ENCODE data around the gene TM9SF4.

TM9SF4 gene

DNA sequence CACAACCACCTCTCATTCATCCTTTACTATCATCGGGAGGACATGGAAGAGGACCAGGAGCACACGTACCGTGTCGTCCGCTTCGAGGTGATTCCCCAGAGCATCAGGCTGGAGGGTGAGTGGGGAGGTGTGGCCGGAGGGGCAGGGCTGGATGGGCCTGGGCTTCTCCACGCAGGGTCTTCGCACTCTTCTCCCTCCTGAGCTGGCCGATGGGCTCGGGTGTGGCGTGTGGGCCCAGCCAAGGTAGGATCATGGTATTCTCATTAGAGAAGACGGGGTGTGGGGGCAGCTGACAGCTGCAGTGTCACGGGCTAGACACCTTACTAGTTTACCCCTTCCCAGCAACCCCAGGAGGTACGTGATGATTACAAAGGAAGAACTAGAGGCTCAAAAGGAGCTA, 33.5 kb downstream of the TM9SF4 start:
- no peak for TF ChIP-seq BACH2 (CRISPR knock-in tag; IDR thresholded peaks at IDR 0.05; ENCODE audit: borderline replicate concordance)
- no peak for TF ChIP-seq GLIS3 (CRISPR knock-in tag; IDR thresholded peaks at IDR 0.05)
- no peak for TF ChIP-seq CREB5 (CRISPR knock-in tag; IDR thresholded peaks at IDR 0.05; ENCODE audit: low read depth)
- TF ChIP-seq TOX (CRISPR knock-in tag; IDR thresholded peaks at IDR 0.05; ENCODE audit: borderline replicate concordance): no peak
- no peak for TF ChIP-seq CSRNP3 (CRISPR knock-in tag; IDR thresholded peaks at IDR 0.05)
- TF ChIP-seq TCF4 (CRISPR knock-in tag; IDR thresholded peaks at IDR 0.05; ENCODE audit: borderline replicate concordance): no peak
- TF ChIP-seq ISL1 (CRISPR knock-in tag; IDR thresholded peaks at IDR 0.05): no peak
- TF ChIP-seq ZC3H10 (CRISPR knock-in tag; IDR thresholded peaks at IDR 0.05): no peak
- no peak for TF ChIP-seq RARB (CRISPR knock-in tag; IDR thresholded peaks at IDR 0.05)
- no peak for TF ChIP-seq ZNF8 (CRISPR knock-in tag; IDR thresholded peaks at IDR 0.05)
- TF ChIP-seq ZFP30 (CRISPR knock-in tag; IDR thresholded peaks at IDR 0.05): no peak
- no peak for ATAC-seq

DNA sequence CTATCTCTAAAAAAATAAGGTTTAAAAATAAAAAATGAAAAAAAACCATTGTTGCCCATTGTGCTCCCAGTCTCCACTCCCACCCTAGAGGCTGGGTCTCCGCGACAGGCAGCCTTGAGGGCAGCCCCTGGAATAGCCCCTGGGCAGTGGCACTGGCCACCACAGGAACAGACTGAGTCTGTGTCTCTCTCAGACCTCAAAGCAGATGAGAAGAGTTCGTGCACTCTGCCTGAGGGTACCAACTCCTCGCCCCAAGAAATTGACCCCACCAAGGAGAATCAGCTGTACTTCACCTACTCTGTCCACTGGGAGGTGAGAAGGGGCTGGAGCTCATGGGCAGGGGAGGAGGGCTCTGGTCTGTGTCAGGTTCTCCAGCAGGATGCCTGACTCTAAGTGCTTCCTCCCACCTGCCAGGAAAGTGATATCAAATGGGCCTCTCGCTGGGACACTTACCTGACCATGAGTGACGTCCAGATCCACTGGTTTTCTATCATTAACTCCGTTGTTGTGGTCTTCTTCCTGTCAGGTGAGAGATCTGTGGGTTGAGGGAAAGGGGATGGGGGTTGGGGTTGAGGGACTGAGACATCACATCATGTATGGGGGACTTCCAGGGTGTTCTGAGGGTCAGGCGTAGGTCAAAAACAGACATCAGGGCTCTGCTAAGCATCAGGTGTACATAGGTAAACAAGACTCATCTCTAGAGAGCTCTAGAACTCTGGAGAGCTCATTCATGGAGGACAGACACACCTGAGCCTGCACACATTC, 35.6 kb downstream of the TM9SF4 start:
- ATAC-seq: no peak
- TF ChIP-seq ARNTL (CRISPR knock-in tag; IDR thresholded peaks at IDR 0.05; ENCODE audit: borderline replicate concordance, low read depth): no peak
- TF ChIP-seq, protein P1, sequence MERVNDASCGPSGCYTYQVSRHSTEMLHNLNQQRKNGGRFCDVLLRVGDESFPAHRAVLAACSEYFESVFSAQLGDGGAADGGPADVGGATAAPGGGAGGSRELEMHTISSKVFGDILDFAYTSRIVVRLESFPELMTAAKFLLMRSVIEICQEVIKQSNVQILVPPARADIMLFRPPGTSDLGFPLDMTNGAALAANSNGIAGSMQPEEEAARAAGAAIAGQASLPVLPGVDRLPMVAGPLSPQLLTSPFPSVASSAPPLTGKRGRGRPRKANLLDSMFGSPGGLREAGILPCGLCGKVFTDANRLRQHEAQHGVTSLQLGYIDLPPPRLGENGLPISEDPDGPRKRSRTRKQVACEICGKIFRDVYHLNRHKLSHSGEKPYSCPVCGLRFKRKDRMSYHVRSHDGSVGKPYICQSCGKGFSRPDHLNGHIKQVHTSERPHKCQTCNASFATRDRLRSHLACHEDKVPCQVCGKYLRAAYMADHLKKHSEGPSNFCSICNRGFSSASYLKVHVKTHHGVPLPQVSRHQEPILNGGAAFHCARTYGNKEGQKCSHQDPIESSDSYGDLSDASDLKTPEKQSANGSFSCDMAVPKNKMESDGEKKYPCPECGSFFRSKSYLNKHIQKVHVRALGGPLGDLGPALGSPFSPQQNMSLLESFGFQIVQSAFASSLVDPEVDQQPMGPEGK (CRISPR knock-in tag; IDR thresholded peaks at IDR 0.05; ENCODE audit: borderline replicate concordance): no peak
- no peak for TF ChIP-seq BACH2 (CRISPR knock-in tag; IDR thresholded peaks at IDR 0.05; ENCODE audit: borderline replicate concordance)
- TF ChIP-seq ZFP30 (CRISPR knock-in tag; IDR thresholded peaks at IDR 0.05): no peak
- no peak for TF ChIP-seq OSR1 (CRISPR knock-in tag; IDR thresholded peaks at IDR 0.05)
- TF ChIP-seq ESRRG (CRISPR knock-in tag; IDR thresholded peaks at IDR 0.05): no peak
- TF ChIP-seq ZNF565 (CRISPR knock-in tag; conservative IDR thresholded peaks at IDR 0.05; ENCODE audit: low read depth): no peak
- TF ChIP-seq ZNF8 (CRISPR knock-in tag; IDR thresholded peaks at IDR 0.05): no peak
- no peak for TF ChIP-seq TCF4 (CRISPR knock-in tag; IDR thresholded peaks at IDR 0.05; ENCODE audit: borderline replicate concordance)
- no peak for TF ChIP-seq TOX (CRISPR knock-in tag; IDR thresholded peaks at IDR 0.05; ENCODE audit: borderline replicate concordance)
- TF ChIP-seq CREB5 (CRISPR knock-in tag; IDR thresholded peaks at IDR 0.05; ENCODE audit: low read depth): no peak
- TF ChIP-seq SNAI2 (CRISPR knock-in tag; IDR thresholded peaks at IDR 0.05): no peak
- TF ChIP-seq ZFP3 (CRISPR knock-in tag; IDR thresholded peaks at IDR 0.05): no peak
- TF ChIP-seq PPARA (CRISPR knock-in tag; IDR thresholded peaks at IDR 0.05; ENCODE audit: borderline replicate concordance): no peak
- no peak for TF ChIP-seq ZNF70 (CRISPR knock-in tag; IDR thresholded peaks at IDR 0.05)

GRCh38 chr20:32149566-32150170, 40.2 kb downstream of the TM9SF4 start:
- no peak for TF ChIP-seq CSDC2 (CRISPR knock-in tag; IDR thresholded peaks at IDR 0.05)
- ATAC-seq: no peak

GRCh38 chr20:32150291-32150848, 40.9 kb downstream of the TM9SF4 start:
- no peak for TF ChIP-seq OSR1 (CRISPR knock-in tag; IDR thresholded peaks at IDR 0.05)
- TF ChIP-seq, protein P1 (CRISPR knock-in tag; IDR thresholded peaks at IDR 0.05; ENCODE audit: borderline replicate concordance): no peak
- no peak for TF ChIP-seq CREB5 (CRISPR knock-in tag; IDR thresholded peaks at IDR 0.05; ENCODE audit: low read depth)
- no peak for TF ChIP-seq GLIS3 (CRISPR knock-in tag; IDR thresholded peaks at IDR 0.05)
- no peak for TF ChIP-seq ZNF70 (CRISPR knock-in tag; IDR thresholded peaks at IDR 0.05)
- no peak for TF ChIP-seq SNAI2 (CRISPR knock-in tag; IDR thresholded peaks at IDR 0.05)
- TF ChIP-seq ESRRG (CRISPR knock-in tag; IDR thresholded peaks at IDR 0.05): no peak
- no peak for TF ChIP-seq CSDC2 (CRISPR knock-in tag; IDR thresholded peaks at IDR 0.05)
- no peak for TF ChIP-seq ZFP3 (CRISPR knock-in tag; IDR thresholded peaks at IDR 0.05)
- TF ChIP-seq BACH2 (CRISPR knock-in tag; IDR thresholded peaks at IDR 0.05; ENCODE audit: borderline replicate concordance): no peak
- no peak for TF ChIP-seq PPARA (CRISPR knock-in tag; IDR thresholded peaks at IDR 0.05; ENCODE audit: borderline replicate concordance)
- no peak for ATAC-seq
